Endothelial cell of umbilical vein (primary cell): ENCODE measurements around the gene ATXN1. TPM values are rescaled to one million over a fixed set of nuclear protein-coding genes. Genes with fewer than 3 reads are reported as not detected.

Experiments used
- BruUV-seq: library from RNA; stranded (reverse); fragments of 400-500 nt; replicated peaks from 2 replicates; lab custom pipeline; 2021; lab: Mats Ljungman, UMichigan
- CTCF ChIA-PET: fragments of 300-600, 350-600 bp; sonication (Branson Sonifier 250); formaldehyde crosslinking; loops from one replicate; lab custom pipeline; 2021; ENCODE audit warnings: antibody characterized with exemption, inconsistent platforms; lab: Charles Lee
- POLR2A ChIA-PET: fragments of 300-600, 350-600 bp; sonication (Branson Sonifier 250); formaldehyde crosslinking; loops from one replicate; lab custom pipeline; 2021; ENCODE audit warnings: antibody characterized with exemption, inconsistent platforms; lab: Charles Lee
- DNase-seq: peaks from one replicate; pipeline ENCODE4 v3.0.0-alpha.2; 2011; ENCODE audit warnings: low read depth, low spot score
- FAIRE-seq: peaks from 2 replicates; lab custom pipeline; 2011; peaks lifted over from hg19 to GRCh38; lab: Jason Lieb, UNC
- H2AFZ ChIP-seq: 2 replicates; pipeline ENCODE4 v1.6.0; 2012; ENCODE audit warnings: low read depth, low read length, control low read depth, inconsistent platforms
- H3K27ac ChIP-seq: 2 replicates; pipeline ENCODE4 v1.5.1; 2011; ENCODE audit warnings: low read depth, mild to moderate bottlenecking, control low read depth, low read length, moderate library complexity; ENCODE audit not compliant: insufficient read depth
- H3K27me3 ChIP-seq, 2 experiments: 2 replicates each; pipeline versions ENCODE4 v1.6.0 to v1.6.1; 2011; ENCODE audit warnings: low read length in 2 of 2, mixed read lengths in 1 of 2; ENCODE audit not compliant: control insufficient read depth in 2 of 2, insufficient read depth in 2 of 2
- H3K36me3 ChIP-seq, 2 experiments: 2 replicates in 1 of 2; 3 replicates in 1 of 2; pipeline ENCODE4 v1.5.1; 2011; ENCODE audit warnings: low read length in 2 of 2, mild to moderate bottlenecking in 1 of 2, moderate library complexity in 1 of 2; ENCODE audit not compliant: control insufficient read depth in 2 of 2, insufficient read depth in 2 of 2; ENCODE audit errors: extremely low read depth in 1 of 2
- H3K4me1 ChIP-seq: 3 replicates; pipeline ENCODE4 v1.5.1; 2011; ENCODE audit warnings: mild to moderate bottlenecking, low read length; ENCODE audit not compliant: control insufficient read depth, insufficient read depth; ENCODE audit errors: extremely low read depth
- H3K4me2 ChIP-seq: 2 replicates; pipeline ENCODE4 v1.6.1; 2011; ENCODE audit warnings: low read length, control low read depth, mixed read lengths; ENCODE audit not compliant: insufficient read depth
- H3K4me3 ChIP-seq, 3 experiments: fragments of 200-600 bp in 1 of 3; sonication (generic), shearing (Covaris generic) in 1 of 3; replicated peaks in 1 of 3; 2 replicates each; pipeline ENCODE4 v1.5.1; 2011 to 2016; ENCODE audit warnings: control low read depth in 3 of 3, low read length in 3 of 3, mild to moderate bottlenecking in 2 of 3, inconsistent platforms in 1 of 3, low read depth in 1 of 3, moderate library complexity in 1 of 3; ENCODE audit not compliant: insufficient read depth in 1 of 3
- H3K79me2 ChIP-seq: 2 replicates; pipeline ENCODE4 v1.6.0; 2012; ENCODE audit warnings: low read length, inconsistent platforms; ENCODE audit not compliant: control insufficient read depth, insufficient read depth
- H3K9ac ChIP-seq: replicated peaks from 2 replicates; pipeline ENCODE3; 2011; ENCODE audit warnings: low read length, control low read depth; ENCODE audit not compliant: insufficient read depth; ENCODE audit errors: extremely low read depth
- H3K9me1 ChIP-seq: replicated peaks from 3 replicates; pipeline ENCODE4 v1.6.0; 2011; ENCODE audit warnings: mild to moderate bottlenecking, low read length; ENCODE audit not compliant: control insufficient read depth, insufficient read depth; ENCODE audit errors: extremely low read depth
- H3K9me3 ChIP-seq: replicated peaks from 2 replicates; pipeline ENCODE4 v1.5.1; 2012; ENCODE audit warnings: low read length, inconsistent platforms; ENCODE audit not compliant: control insufficient read depth, insufficient read depth
- H4K20me1 ChIP-seq: replicated peaks from 2 replicates; pipeline ENCODE3; 2011; ENCODE audit warnings: mild to moderate bottlenecking, low read length; ENCODE audit not compliant: control insufficient read depth, insufficient read depth; ENCODE audit errors: extremely low read depth
- CTCF ChIP-seq, 2 donors: IDR thresholded peaks; 1 replicate in 1 of 2; 2 replicates in 1 of 2; pipeline ENCODE4 v1.5.1; 2011; ENCODE audit warnings: low read length in 2 of 2, mild to moderate bottlenecking in 2 of 2, moderate library complexity in 2 of 2, control low read depth in 1 of 2, inconsistent platforms in 1 of 2, low read depth in 1 of 2; ENCODE audit not compliant: insufficient read depth in 1 of 2; ENCODE audit errors: extremely low read depth in 1 of 2
- EZH2 ChIP-seq: IDR thresholded peaks from 2 replicates; pipeline ENCODE4 v1.6.1; 2012; ENCODE audit warnings: borderline replicate concordance, low read depth, mild to moderate bottlenecking, moderate library complexity, low read length, inconsistent platforms; ENCODE audit not compliant: severe bottlenecking
- FOS ChIP-seq: IDR thresholded peaks from 2 replicates; pipeline ENCODE4 v1.6.1; 2011; ENCODE audit warnings: mild to moderate bottlenecking, low read length, moderate library complexity, borderline replicate concordance; ENCODE audit not compliant: insufficient read depth
- GATA2 ChIP-seq: IDR thresholded peaks from 2 replicates; pipeline ENCODE4 v1.7.0; 2011; ENCODE audit warnings: low read depth, mild to moderate bottlenecking, moderate library complexity, mixed read lengths, low read length; ENCODE audit not compliant: insufficient read length, insufficient read depth
- JUN ChIP-seq: IDR thresholded peaks from 2 replicates; pipeline ENCODE4 v1.6.1; 2011; ENCODE audit warnings: borderline replicate concordance, low read depth; ENCODE audit not compliant: insufficient read length, insufficient read depth
- MAX ChIP-seq: IDR thresholded peaks from 2 replicates; pipeline ENCODE4 v1.6.1; 2011; ENCODE audit not compliant: insufficient read depth, insufficient read length
- MYC ChIP-seq: IDR thresholded peaks from one replicate; pipeline ENCODE4 v1.6.1; 2011; ENCODE audit warnings: mild to moderate bottlenecking, low read depth, low read length
- POLR2A ChIP-seq: IDR thresholded peaks from 2 replicates; pipeline ENCODE4 v1.6.1; 2012; ENCODE audit warnings: low read depth, mild to moderate bottlenecking, control low read depth, low read length
- POLR2AphosphoS5 ChIP-seq: IDR thresholded peaks from 2 replicates; pipeline ENCODE4 v1.6.1; 2012; ENCODE audit warnings: low read depth, mild to moderate bottlenecking, control low read depth, low read length, moderate library complexity; ENCODE audit not compliant: insufficient read depth
- dilution Hi-C: fragments of 300-500 bp; cut with MboI; formaldehyde crosslinking; loops from one replicate; pipeline ENCODE4 v1.15.0; 2019; ENCODE audit warnings: low sequenced_read_pairs; ENCODE audit not compliant: extremely low pct_ligation_motif_present
- intact Hi-C: fragments of 100-400 bp; cut with micrococcal nuclease; formaldehyde crosslinking; loops from one replicate; pipeline ENCODE4 v1.10.0; 2022
- polyA plus RNA-seq, 4 experiments: library from polyadenylated mRNA; depleted of rRNA in 3 of 4; stranded (reverse) in 3 of 4; unstranded in 1 of 4; fragments of >200 nt; gene quantifications; 2 replicates each; pipeline versions ENCODE4 v1.2.1 to v1.2.3, GENCODE V29; 2011 to 2012; ENCODE audit warnings: missing spikeins in 1 of 4
- total RNA-seq: library from RNA; stranded (reverse); gene quantifications from 2 replicates; pipeline ENCODE4 v1.2.3, GENCODE V29; 2021

ATXN1 gene
- total and polyA plus RNA-seq, 2 donors (not counting 3 experiments of a cell fraction or from before 2014, with no cell fraction given): 16.4 to 33.0 TPM

- Histone ChIP-seq H3K4me3 (no peak overlapping the region), H3K27ac (no peak overlapping the region), H3K9me3 (no peaks in the 10 kb centered on the region), H3K4me1 (no peaks in the 10 kb centered on the region), H3K79me2 (no peaks in the 10 kb centered on the region), H2AFZ (no peak overlapping the region), H3K4me2 (no peak overlapping the region), H3K9me1 (no peaks in the 10 kb centered on the region), H3K9ac (no peak overlapping the region), H3K27me3 (peaks cover 0 to 1% of the 10 kb centered on the region in 2 experiments), H3K36me3 (no peaks in the 10 kb centered on the region), H4K20me1 (no peaks in the 10 kb centered on the region)
- BruUV-seq: no TSS peak
- dilution Hi-C loops (no loop called here), intact Hi-C loops (no loop called here)
- CTCF ChIA-PET: interaction anchor here (1.5 to 4.2 kb wide), 3 partner anchors 8 to 308 kb away, joined by 4 to 23 read pairs (median 8); no protein-coding TSS in a partner anchor
- TF ChIP-seq FOS (no peak), EZH2 (no peak), MYC (no peak), MAX (no peak), CTCF (IDR thresholded peaks at IDR 0.05; ENCODE audit: extremely low read depth in 1 of 2, insufficient read depth in 1 of 2, low read depth in 1 of 2, low read length in 2 of 2) (no peak), JUN (no peak), GATA2 (no peak), POLR2A (no peak), POLR2AphosphoS5 (no peak)
- POLR2A ChIA-PET: no interaction called here
- FAIRE-seq (no peak), DNase-seq (no peak)
These were observed 17.3 kb upstream of the ATXN1 start for GRCh38 chr6:16778521-16778920.
